ENCODE results near the gene LIPM. TPM values are rescaled to one million over a fixed set of nuclear protein-coding genes. Genes with fewer than 3 reads are reported as not detected.

LIPM gene
- total and polyA plus RNA-seq, 2 of the 13 experiments (the other 11 are each of a cell fraction or from before 2014, with no cell fraction given), result not detected

DNA sequence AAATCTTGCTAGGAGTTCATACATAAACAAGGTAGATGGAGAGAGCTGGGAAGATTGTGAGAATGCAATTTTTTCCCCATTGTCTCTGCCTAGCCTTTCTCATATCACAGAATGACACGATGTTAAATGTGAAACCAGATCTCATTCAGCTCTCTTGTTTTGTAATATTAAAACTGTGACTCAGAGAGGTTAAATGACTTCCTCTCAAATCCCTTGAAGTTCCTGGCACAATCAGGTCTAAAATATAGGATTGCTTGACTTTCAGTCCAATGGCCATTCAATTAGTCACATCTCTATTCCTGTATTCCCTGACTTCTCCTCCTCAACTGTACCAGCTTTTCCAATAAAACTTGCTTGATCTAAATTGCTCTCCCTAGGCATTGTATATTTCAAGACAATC lies 46.0 kb downstream of the LIPM start:
- Histone ChIP-seq H3K9me3 (ENCODE audit: low read length) (no peaks in the 10 kb centered on the region), H3K27ac (ENCODE audit: extremely low read length, insufficient read depth, low read length) (no peak overlapping the region), H3K27me3 (ENCODE audit: control insufficient read depth in 1 of 2, insufficient read depth in 2 of 2, low read length in 2 of 2) (no peaks in the 10 kb centered on the region; a peak in 1 of 5 replicates), H3K4me1 (ENCODE audit: insufficient read depth, low read length) (no peaks in the 10 kb centered on the region), H3K36me3 (replicated peaks in 1 of 2; ENCODE audit: control insufficient read depth in 1 of 2, insufficient read depth in 2 of 2, low read length in 2 of 2) (no peaks in the 10 kb centered on the region), H3K9ac (ENCODE audit: insufficient read depth, low read depth, low read length) (no peak overlapping the region), H2AFZ (ENCODE audit: low read length) (no peak overlapping the region), H4K20me1 (ENCODE audit: insufficient read depth, low read length) (no peaks in the 10 kb centered on the region), H3K4me2 (ENCODE audit: low read depth, low read length) (no peak overlapping the region), H3K79me2 (ENCODE audit: insufficient read depth, low read length) (no peaks in the 10 kb centered on the region), H3K4me3 (replicated peaks in 1 of 3; ENCODE audit: insufficient read depth in 1 of 3, low read depth in 2 of 3, low read length in 3 of 3) (no peak overlapping the region)
- ChIA-PET POLR2A (no interaction called here), CTCF (ENCODE audit: low intra/inter-chr PET ratio, low total read pairs) (no interaction called here)
- ATAC-seq, result no peak
- intact Hi-C loops (cut with micrococcal nuclease; ENCODE audit: unreplicated experiment) (no loop called here), in situ Hi-C loops (cut with HindIII; ENCODE audit: extremely low pct_ligation_motif_present, low pct_unique_long_range_greater_than_20kb) (loop anchor here (25.0 kb wide), 1 partner anchor 364 kb away; the partner anchor contains the start of gene CH25H)
- FAIRE-seq, result no peak
- WGBS (ENCODE audit: low lambda C conversion rate), result 0% methylated on average over 1 of the region's 1 CpG
- BruUV-seq (replicated peaks), result no TSS peak
- no peak for DNase-seq (ENCODE audit: low spot score)
- no peak for TF ChIP-seq IKZF4 (CRISPR knock-in tag; IDR thresholded peaks at IDR 0.05; ENCODE audit: borderline replicate concordance, low read depth, not compliant biosample characterization)
- no peak for TF ChIP-seq HOXA7 (CRISPR knock-in tag; IDR thresholded peaks at IDR 0.05)
- TF ChIP-seq ZMYM3 (CRISPR knock-in tag; IDR thresholded peaks at IDR 0.05), result no peak
- no peak for TF ChIP-seq MAFK (conservative IDR thresholded peaks at IDR 0.05 in 1 of 2, IDR thresholded peaks at IDR 0.05 in 1 of 2; ENCODE audit: low read length in 2 of 2)
- TF ChIP-seq ZFYVE20 (CRISPR knock-in tag; IDR thresholded peaks at IDR 0.05; ENCODE audit: borderline replicate concordance, low read depth), result no peak
- no peak for TF ChIP-seq PHB2 (IDR thresholded peaks at IDR 0.05; ENCODE audit: partially characterized antibody)
- no peak for TF ChIP-seq ATF2 (CRISPR knock-in tag; IDR thresholded peaks at IDR 0.05)
- no peak for TF ChIP-seq SOX6 (IDR thresholded peaks at IDR 0.05)
- no peak for TF ChIP-seq SOX6 (CRISPR knock-in tag; IDR thresholded peaks at IDR 0.05)
- TF ChIP-seq, protein P1, sequence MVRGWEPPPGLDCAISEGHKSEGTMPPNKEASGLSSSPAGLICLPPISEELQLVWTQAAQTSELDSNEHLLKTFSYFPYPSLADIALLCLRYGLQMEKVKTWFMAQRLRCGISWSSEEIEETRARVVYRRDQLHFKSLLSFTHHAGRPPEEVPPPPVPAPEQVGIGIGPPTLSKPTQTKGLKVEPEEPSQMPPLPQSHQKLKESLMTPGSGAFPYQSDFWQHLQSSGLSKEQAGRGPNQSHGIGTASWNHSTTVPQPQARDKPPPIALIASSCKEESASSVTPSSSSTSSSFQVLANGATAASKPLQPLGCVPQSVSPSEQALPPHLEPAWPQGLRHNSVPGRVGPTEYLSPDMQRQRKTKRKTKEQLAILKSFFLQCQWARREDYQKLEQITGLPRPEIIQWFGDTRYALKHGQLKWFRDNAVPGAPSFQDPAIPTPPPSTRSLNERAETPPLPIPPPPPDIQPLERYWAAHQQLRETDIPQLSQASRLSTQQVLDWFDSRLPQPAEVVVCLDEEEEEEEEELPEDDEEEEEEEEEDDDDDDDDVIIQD (CRISPR knock-in tag; IDR thresholded peaks at IDR 0.05; ENCODE audit: low read depth), result no peak
- no peak for TF ChIP-seq ZKSCAN5 (CRISPR knock-in tag; IDR thresholded peaks at IDR 0.05)
- TF ChIP-seq SCMH1 (CRISPR knock-in tag; IDR thresholded peaks at IDR 0.05; ENCODE audit: borderline replicate concordance), result no peak
- no peak for TF ChIP-seq FOXJ3 (CRISPR knock-in tag; IDR thresholded peaks at IDR 0.05; ENCODE audit: borderline replicate concordance)
- TF ChIP-seq ZNF335 (CRISPR knock-in tag; IDR thresholded peaks at IDR 0.05), result no peak
- no peak for TF ChIP-seq REL (CRISPR knock-in tag; conservative IDR thresholded peaks at IDR 0.05)
- no peak for TF ChIP-seq PHF20 (CRISPR knock-in tag; IDR thresholded peaks at IDR 0.05)
- no peak for TF ChIP-seq HOXA3 (CRISPR knock-in tag; IDR thresholded peaks at IDR 0.05)
- no peak for TF ChIP-seq ZFP41 (CRISPR knock-in tag; IDR thresholded peaks at IDR 0.05; ENCODE audit: borderline replicate concordance)
